K562 (cell line): Measurements from ENCODE around the gene RPL28. TPM values are rescaled to one million over a fixed set of nuclear protein-coding genes. Genes with fewer than 3 reads are reported as not detected.
A peak's percentile ranks its signal among the peaks of the same experiment; 100 is the strongest.

Source experiments
- FOXK1 ChIP-seq: sonication (generic); formaldehyde crosslinking; IDR thresholded peaks from 2 replicates; pipeline ENCODE4 v1.8.0; 2022; ENCODE audit warnings: missing genetic modification reagents, mild to moderate bottlenecking, borderline replicate concordance
- HDAC8 ChIP-seq: fragments of 450-650 bp; IDR thresholded peaks from 2 replicates; pipeline ENCODE4 v1.6.1; 2016; ENCODE audit warnings: mild to moderate bottlenecking, missing genetic modification characterization, moderate library complexity, missing compliant biosample characterization
- KDM5B ChIP-seq: fragments of 200-600 bp; sonication (generic); IDR thresholded peaks from 2 replicates; pipeline ENCODE4 v1.6.1; 2012; ENCODE audit warnings: low read depth, mild to moderate bottlenecking, moderate library complexity, low read length, control low read depth, inconsistent platforms; ENCODE audit not compliant: insufficient replicate concordance
- NFIC ChIP-seq: fragments of 450-650 bp; IDR thresholded peaks from 2 replicates; pipeline ENCODE4 v1.6.1; 2017; ENCODE audit warnings: mild to moderate bottlenecking, inconsistent platforms
- OTX1 ChIP-seq: fragments of 450-650 bp; formaldehyde crosslinking; IDR thresholded peaks from 2 replicates; pipeline ENCODE4 v1.4.0; 2022; ENCODE audit warnings: mild to moderate bottlenecking
- POLR2AphosphoS2 ChIP-seq: IDR thresholded peaks from 2 replicates; pipeline ENCODE4 v1.6.1; 2012; ENCODE audit warnings: low read length, improper control_type of control experiment
- SRSF9 ChIP-seq: fragments of 200-400 bp; formaldehyde crosslinking; IDR thresholded peaks from 2 replicates; pipeline ENCODE4 v1.6.1; 2017; ENCODE audit warnings: low read depth, low read length, borderline replicate concordance
- XRCC5 ChIP-seq: fragments of 200-400 bp; formaldehyde crosslinking; IDR thresholded peaks from 2 replicates; pipeline ENCODE4 v1.6.1; 2017; ENCODE audit warnings: low read depth, mild to moderate bottlenecking, low read length
- polyA plus RNA-seq, 8 experiments: library from polyadenylated mRNA; depleted of rRNA in 4 of 8; stranded (reverse) in 5 of 8; unstranded in 3 of 8; fragments of >200 nt; fragmentation: Nextera tagmentation in 2 of 8; fragmentation: Illumina TruSeq in 1 of 8; extraction: Ambion mirVana in 2 of 8; extraction: Trizol in 1 of 8; gene quantifications; 2 replicates each; pipeline versions ENCODE4 v1.2.1 to v1.2.3, GENCODE V29; 2011 to 2014; ENCODE audit warnings: inconsistent platforms in 1 of 8, missing spikeins in 1 of 8
- total RNA-seq, 7 experiments: library from RNA; depleted of rRNA in 6 of 7; stranded (reverse); fragments of >200 nt in 6 of 7; fragmentation: Illumina TruSeq in 2 of 7; extraction: Trizol in 2 of 7; gene quantifications; 2 replicates each; pipeline versions ENCODE4 v1.2.1 to v1.2.3, GENCODE V29; 2011 to 2021; ENCODE audit warnings: low replicate concordance in 1 of 7
- TF ChIP-seq, protein P1 (sequence below), 2 experiments: fragments of 200-800 bp in 1 of 2; sonication (Bioruptor generic) in 1 of 2; sonication (generic) in 1 of 2; formaldehyde crosslinking in 1 of 2; IDR thresholded peaks in 1 of 2; conservative IDR thresholded peaks in 1 of 2; 2 replicates each; pipeline versions ENCODE4 v1.5.0 to v1.6.1; 2016 to 2020; ENCODE audit warnings: missing compliant biosample characterization in 1 of 2, missing genetic modification characterization in 1 of 2, missing genetic modification reagents in 1 of 2
- TF ChIP-seq, protein P2 (sequence below): fragments of 450-650 bp; IDR thresholded peaks from 2 replicates; pipeline ENCODE4 v1.6.1; 2014; ENCODE audit warnings: low read depth, mild to moderate bottlenecking, moderate library complexity, borderline replicate concordance
- TF ChIP-seq, protein P3 (sequence below), 2 experiments: fragments of 450-650 bp; formaldehyde crosslinking in 1 of 2; IDR thresholded peaks; 2 replicates each; pipeline versions ENCODE4 v1.4.0 to v1.6.1; 2014 to 2020; ENCODE audit warnings: mild to moderate bottlenecking in 2 of 2, borderline replicate concordance in 1 of 2, low read depth in 1 of 2
- TF ChIP-seq, protein P4 (sequence below): sonication (generic); formaldehyde crosslinking; IDR thresholded peaks from 2 replicates; pipeline ENCODE4 v1.8.0; 2022; ENCODE audit warnings: mild to moderate bottlenecking, low read depth, missing genetic modification reagents

Gene RPL28
- total and polyA plus RNA-seq, 9 of the 15 experiments (the other 6 are each of a cell fraction or from before 2014, with no cell fraction given), result 124 to 3,106 (median 622) TPM

DNA sequence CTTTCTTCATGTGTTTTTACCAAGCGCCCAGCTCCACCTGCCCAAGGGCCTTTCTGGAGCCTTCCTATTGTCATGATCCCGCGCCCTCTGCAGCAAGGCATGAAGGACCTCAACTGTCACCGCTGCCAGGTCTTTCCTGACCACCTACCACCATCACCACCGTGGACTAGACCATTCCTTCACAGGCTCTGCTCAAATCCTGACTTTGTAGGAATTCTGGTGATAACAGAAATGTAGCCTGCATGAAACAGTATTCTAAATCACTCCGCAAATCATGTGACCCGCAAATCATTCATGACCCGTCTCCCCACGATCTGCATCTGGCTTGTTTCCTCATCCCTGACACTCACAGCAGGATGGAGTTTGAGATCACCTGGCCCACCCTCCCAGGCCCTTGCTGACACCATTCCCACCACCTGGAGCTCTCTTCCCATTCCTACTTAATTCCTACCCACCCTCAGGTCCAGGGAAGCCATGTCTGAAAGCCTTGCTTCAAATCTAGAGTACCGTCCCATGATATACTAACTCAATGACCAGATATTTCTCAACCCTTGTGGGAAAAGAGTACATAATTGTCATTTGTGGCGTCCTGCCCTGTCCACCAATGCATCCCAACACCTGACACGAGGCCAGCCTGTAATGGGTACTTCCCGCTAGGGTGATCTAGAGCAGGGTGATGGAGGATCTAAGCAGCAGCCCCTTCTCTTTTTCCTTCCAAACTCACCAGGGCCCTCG lies 20.5 kb downstream of the RPL28 start (continued):
- TF ChIP-seq, protein P1, sequence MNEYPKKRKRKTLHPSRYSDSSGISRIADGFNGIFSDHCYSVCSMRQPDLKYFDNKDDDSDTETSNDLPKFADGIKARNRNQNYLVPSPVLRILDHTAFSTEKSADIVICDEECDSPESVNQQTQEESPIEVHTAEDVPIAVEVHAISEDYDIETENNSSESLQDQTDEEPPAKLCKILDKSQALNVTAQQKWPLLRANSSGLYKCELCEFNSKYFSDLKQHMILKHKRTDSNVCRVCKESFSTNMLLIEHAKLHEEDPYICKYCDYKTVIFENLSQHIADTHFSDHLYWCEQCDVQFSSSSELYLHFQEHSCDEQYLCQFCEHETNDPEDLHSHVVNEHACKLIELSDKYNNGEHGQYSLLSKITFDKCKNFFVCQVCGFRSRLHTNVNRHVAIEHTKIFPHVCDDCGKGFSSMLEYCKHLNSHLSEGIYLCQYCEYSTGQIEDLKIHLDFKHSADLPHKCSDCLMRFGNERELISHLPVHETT (CRISPR knock-in tag; conservative IDR thresholded peaks at IDR 0.05 in 1 of 2, IDR thresholded peaks at IDR 0.05 in 1 of 2), result no peak
- TF ChIP-seq, protein P2, sequence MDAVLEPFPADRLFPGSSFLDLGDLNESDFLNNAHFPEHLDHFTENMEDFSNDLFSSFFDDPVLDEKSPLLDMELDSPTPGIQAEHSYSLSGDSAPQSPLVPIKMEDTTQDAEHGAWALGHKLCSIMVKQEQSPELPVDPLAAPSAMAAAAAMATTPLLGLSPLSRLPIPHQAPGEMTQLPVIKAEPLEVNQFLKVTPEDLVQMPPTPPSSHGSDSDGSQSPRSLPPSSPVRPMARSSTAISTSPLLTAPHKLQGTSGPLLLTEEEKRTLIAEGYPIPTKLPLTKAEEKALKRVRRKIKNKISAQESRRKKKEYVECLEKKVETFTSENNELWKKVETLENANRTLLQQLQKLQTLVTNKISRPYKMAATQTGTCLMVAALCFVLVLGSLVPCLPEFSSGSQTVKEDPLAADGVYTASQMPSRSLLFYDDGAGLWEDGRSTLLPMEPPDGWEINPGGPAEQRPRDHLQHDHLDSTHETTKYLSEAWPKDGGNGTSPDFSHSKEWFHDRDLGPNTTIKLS, result no peak
- TF ChIP-seq XRCC5 (0 out of 2 replicates have a peak, but pooled peaks have one; percentile 22), OTX1 (CRISPR knock-in tag) (no peak), SRSF9 (no peak), NFIC (no peak), POLR2AphosphoS2 (peak; percentile 76; the same call in 1 of the 2 replicates), KDM5B (peak; percentile 30), FOXK1 (CRISPR knock-in tag) (peak; percentile 13; the same call in 1 of the 2 replicates), HDAC8 (tag) (no peak)
- TF ChIP-seq, protein P3, sequence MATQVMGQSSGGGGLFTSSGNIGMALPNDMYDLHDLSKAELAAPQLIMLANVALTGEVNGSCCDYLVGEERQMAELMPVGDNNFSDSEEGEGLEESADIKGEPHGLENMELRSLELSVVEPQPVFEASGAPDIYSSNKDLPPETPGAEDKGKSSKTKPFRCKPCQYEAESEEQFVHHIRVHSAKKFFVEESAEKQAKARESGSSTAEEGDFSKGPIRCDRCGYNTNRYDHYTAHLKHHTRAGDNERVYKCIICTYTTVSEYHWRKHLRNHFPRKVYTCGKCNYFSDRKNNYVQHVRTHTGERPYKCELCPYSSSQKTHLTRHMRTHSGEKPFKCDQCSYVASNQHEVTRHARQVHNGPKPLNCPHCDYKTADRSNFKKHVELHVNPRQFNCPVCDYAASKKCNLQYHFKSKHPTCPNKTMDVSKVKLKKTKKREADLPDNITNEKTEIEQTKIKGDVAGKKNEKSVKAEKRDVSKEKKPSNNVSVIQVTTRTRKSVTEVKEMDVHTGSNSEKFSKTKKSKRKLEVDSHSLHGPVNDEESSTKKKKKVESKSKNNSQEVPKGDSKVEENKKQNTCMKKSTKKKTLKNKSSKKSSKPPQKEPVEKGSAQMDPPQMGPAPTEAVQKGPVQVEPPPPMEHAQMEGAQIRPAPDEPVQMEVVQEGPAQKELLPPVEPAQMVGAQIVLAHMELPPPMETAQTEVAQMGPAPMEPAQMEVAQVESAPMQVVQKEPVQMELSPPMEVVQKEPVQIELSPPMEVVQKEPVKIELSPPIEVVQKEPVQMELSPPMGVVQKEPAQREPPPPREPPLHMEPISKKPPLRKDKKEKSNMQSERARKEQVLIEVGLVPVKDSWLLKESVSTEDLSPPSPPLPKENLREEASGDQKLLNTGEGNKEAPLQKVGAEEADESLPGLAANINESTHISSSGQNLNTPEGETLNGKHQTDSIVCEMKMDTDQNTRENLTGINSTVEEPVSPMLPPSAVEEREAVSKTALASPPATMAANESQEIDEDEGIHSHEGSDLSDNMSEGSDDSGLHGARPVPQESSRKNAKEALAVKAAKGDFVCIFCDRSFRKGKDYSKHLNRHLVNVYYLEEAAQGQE (IDR thresholded peaks at IDR 0.05; ENCODE audit: borderline replicate concordance), result no peak
- TF ChIP-seq, protein P3 (CRISPR knock-in tag; IDR thresholded peaks at IDR 0.05; ENCODE audit: low read depth), result no peak
- TF ChIP-seq, protein P4, sequence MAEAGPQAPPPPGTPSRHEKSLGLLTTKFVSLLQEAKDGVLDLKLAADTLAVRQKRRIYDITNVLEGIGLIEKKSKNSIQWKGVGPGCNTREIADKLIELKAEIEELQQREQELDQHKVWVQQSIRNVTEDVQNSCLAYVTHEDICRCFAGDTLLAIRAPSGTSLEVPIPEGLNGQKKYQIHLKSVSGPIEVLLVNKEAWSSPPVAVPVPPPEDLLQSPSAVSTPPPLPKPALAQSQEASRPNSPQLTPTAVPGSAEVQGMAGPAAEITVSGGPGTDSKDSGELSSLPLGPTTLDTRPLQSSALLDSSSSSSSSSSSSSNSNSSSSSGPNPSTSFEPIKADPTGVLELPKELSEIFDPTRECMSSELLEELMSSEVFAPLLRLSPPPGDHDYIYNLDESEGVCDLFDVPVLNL (CRISPR knock-in tag), result no peak
